ENCODE results near the gene OPRPN.

- no peak for TF ChIP-seq POLR2A (IDR thresholded peaks at IDR 0.05; ENCODE audit: low read depth, low read length)
- TF ChIP-seq CTCF (IDR thresholded peaks at IDR 0.05; ENCODE audit: extremely low read depth in 1 of 2, insufficient read depth in 1 of 2, low read depth in 1 of 2, low read length in 2 of 2) = no peak
- TF ChIP-seq EZH2 (IDR thresholded peaks at IDR 0.05; ENCODE audit: borderline replicate concordance, low read depth, low read length, severe bottlenecking) = no peak
- no peak for TF ChIP-seq GATA2 (IDR thresholded peaks at IDR 0.05; ENCODE audit: insufficient read depth, insufficient read length, low read depth, low read length)
- TF ChIP-seq POLR2AphosphoS5 (IDR thresholded peaks at IDR 0.05; ENCODE audit: insufficient read depth, low read depth, low read length) = no peak
Measured at GRCh38 chr4:70399319-70399718, 1.6 kb downstream of the OPRPN start.
